Activated CD4-positive, alpha-beta T cell treated with anti-CD3 and anti-CD28 coated beads, Interleukin-2, amount 50 U/mL, for 16 hours (primary cell): ENCODE results near the gene MBNL2.

Experiments
- DNase-seq: peaks from one replicate; pipeline ENCODE4 v3.0.0-alpha.2; 2020

The MBNL2 gene

DNA sequence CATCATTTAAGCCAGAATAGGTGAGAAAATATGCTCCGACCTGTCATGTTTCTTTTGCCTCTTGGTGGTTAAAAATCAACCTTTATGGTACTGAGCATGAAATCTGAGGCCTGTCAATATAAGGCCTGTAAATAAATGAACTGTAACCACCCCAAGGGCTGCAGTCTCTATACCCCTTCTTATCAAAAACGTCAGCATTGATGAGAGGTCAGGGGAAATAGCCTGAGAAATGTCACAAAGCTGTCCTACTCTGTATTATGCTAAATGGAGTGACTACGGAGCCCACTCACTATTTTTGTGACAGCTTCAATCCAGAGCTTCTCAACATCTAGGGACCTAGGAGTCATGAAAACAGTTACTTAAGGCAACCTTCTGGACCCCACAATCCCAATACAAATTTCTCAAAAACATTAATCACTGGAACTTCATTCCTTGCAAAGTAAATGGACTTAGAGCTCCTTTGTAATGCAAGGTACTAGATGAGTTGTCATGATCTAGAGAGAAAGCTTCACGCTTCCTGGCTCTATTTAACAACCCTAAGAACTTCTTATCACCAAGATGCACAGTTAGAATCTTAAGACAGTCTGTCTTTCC is 209.1 kb downstream of the MBNL2 start:
- no peak for DNase-seq

DNA sequence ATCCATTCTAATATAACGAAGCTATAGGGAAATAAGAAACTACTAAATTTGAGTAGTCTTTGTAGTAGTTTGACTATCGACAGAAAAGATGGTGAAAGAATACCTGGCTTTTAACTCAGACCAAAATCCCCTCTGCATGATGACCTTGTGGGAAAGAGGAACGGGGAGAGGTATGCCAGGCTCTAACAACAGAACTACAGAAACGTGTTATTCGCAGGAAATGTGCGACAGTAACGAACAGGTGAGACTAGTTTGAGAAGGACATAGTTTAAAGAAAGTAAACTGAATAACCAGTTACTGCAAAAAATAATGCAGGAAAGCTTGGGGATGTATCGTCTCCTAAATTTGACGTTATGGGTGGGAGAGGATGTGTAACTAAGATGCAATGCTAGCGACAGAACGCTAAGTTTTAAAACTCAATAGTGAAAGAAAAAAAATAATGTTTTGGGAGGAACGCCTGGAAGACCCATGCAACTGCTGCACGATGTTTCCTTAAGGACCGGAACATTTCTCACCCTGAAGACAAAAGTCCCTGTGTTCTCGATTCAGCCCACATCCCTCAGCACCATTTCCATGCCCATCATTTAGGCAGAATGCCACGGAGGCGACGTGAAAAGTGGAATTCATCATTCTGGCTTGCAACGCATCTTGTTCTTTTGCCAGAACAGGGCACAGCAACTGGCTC is 210.2 kb downstream of the MBNL2 start:
- no peak for DNase-seq

DNA sequence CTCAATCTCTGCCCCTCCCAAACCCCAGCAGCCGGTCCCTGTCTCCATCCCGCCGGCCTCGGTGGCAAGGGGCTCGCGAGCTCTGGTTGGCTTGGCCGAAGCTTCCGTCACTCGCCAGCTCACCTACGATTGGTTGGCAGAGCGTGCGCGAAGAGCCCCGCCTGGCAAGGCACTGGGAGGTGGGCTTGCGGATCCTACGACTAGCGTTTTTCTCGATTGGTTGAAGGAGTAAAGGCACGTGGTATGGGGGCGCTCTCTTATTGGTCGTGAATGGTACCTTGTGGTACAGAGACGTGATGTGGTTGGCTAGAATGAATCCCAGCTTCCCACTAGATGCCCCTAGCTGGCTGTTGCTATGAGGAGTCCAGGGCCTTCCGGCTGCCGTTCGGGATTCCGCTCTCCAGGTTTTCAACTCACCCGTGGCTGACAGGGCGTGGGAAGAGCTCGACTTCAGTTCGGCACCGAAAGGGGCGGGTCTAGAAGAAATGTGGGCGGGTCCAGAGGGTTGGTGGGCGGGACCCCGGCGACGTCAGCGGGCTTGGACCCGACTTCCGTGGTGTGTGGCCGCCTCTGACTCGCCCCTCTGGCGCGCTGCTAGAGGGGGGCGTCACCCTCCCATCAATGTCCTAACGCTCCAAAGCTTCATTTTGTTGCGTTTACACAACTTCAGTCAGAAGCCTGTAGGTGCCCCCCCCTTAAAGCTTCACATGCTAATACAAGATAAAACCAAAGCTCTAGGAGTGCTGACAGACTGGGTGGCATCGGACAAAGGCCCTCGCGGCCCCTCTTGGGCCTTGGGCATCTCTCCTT is 211.0 kb downstream of the MBNL2 start:
- peak; percentile 99 for DNase-seq

DNA sequence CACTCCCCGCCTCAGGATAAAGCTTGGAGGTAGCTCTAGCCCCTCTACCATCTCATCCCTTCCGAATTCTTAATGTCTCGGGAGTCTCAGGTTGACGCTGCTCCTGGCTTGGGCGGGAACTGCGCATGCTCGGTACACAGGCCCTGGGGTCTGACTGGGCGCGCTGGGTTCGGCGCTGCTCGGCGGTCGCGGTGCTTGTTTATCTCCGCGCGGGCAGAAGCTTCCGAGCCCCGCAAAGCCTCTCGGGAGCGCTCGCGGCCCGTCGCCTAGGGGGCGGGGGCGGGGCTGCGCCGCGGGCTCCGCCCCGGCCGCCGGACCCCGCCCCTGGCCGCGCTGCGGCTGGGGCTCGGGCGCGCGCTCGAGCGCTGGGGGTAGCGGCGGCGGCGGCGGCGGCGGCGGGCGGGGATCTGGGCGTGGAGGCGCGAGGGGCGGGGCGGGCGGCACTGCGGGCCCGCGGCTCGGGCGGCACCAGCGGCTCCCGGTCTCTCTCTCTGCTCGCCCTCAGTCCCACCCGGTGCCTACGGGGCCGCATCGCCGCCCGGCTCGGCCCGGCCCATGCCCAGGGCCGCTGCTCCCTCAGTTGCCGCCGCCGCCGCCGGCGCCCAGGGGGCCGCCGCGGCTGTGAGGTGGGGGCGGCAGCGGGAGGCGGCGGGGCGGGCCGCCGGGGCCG is 211.7 kb downstream of the MBNL2 start, which contains the start of gene RAP2A:
Gene RAP2A (plus strand): TSS at position 443 of the 670 bp plus-strand sequence. CDS start 302 bp downstream, outside the sequence.
- DNase-seq: peak; percentile 92

DNA sequence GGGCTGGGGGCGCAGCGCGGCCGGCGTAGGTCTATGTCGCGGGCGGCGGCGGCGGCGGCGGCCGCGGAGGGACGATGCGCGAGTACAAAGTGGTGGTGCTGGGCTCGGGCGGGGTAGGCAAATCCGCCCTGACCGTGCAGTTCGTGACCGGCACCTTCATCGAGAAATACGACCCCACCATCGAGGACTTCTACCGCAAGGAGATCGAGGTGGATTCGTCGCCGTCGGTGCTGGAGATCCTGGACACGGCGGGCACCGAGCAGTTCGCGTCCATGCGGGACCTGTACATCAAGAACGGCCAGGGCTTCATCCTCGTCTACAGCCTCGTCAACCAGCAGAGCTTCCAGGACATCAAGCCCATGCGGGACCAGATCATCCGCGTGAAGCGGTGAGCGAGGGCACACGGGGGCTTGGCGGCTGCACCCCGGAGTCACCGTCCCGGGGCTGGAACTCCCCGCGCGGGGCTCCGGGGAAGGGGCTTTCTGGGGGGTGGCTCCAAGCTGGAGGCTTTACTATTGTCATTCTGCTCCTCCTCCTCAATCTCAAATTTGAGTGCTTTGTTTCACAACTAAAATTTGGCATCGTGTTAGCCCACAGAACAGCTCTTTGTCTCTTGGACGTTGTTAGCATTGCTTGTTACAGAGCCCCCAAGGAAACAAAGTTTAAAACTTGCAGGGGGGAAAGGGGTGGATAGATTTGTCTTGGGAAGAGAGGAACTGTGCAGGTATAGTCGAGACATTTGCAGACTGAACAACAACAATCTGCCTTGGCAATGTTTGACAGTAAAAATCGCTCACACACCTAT is 212.5 kb downstream of the MBNL2 start:
- peak; percentile 27 for DNase-seq

DNA sequence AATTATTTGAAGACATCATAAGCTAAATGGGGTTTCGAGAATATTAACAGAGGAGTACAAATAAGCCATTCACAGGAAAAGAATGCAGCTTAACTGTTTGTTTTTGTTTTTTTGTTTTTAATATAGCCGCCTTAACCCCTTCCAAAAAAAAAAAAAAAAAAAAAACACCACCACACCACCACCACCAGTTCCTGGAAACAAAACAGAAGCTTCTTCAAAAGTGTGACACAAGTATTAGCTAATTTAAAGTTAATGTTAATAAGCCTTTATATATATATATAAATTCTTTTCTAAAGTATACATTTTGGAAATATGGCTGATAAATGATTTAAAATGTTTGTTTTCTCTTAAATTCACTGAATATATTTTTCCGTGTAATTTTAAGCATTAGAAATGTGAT is 213.2 kb downstream of the MBNL2 start:
- no peak for DNase-seq

DNA sequence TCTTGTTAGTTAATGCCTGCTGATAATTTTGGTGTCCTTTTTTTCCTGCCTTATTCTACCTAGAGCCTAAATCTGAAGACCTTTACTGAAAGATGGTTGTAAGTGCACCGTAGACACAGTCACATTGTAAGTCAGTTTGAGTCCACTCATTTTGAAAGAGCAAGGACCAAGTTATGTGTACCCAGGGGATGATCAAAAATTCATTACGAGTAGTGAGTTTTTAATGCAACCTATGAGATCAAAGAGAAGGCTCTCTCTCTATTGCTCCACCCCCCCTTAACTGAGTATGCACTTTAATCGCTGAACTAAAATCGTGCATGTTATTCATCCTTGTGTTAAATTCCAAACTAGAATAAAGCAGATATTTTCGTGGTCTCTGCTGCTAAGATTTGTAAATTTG is 213.7 kb downstream of the MBNL2 start:
- peak; percentile 79 for DNase-seq

DNA sequence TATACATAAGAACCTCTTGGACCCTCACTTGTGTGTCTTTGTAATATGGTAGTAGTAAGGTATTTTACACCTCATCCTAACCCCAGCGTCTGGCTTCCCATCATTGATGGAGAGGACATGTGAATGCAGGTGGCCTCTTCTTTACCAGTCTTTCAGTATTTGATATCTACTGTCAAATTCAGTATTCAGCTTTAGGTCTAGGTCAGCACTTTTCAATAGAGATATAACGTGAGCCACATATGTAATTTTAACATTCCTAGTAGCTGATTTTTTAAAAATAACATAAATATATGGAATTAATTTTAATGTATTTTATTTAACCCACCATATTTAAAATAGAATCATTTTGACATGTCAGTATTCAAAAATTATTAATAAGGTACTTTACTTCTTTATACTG is 214.7 kb downstream of the MBNL2 start:
- no peak for DNase-seq

DNA sequence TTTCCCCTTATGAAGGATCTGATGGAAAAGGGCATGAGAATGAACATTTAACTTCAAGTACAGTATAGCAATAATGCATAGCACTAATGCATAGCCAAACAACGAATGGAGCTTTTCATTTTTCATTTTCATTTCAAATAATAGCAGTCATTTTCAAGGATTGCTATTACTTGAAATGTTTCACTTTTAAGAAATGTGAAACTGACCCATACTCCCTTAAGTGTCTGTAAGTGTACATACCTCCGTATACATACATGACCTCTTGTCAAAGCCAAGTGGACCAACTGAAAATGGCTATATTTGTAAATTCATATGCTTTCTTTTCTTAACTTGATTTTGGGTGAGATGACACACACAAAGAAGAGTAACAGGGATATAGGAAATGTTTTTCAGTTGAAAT is 215.6 kb downstream of the MBNL2 start:
- DNase-seq: no peak

DNA sequence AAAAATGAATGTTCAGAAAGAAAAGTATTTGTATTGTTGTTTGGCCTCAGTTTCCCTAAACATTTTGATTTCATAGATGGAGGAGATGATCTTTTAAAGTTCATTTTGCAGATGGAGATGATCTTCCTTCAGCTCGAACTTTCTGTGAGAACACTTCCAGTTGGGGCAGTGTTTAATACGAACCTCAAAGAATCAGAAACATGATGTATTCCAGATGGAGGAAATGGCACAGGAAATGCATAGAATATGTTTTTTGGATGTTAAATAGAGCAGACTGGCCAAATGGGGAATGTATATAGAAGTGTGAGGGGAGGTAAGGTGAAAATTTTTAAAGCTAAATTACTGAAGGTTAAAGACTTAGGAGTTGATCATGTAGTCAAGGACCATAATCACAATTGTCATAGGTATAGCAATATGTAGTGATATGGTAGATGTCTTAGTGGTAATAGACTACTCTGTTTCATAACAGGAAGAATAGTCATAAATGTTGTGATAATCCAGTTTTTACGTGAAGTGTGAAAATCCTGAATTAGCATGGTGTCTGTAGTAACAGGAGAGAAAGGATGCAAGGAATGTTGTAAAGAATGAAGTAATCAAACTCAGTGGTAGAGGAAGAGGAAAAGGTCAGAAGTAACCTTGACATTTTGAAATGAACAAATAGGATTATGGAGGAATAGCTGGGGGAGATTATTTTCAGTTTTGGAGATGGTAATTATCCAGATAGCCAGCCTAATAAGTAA is 216.9 kb downstream of the MBNL2 start:
- no peak for DNase-seq

DNA sequence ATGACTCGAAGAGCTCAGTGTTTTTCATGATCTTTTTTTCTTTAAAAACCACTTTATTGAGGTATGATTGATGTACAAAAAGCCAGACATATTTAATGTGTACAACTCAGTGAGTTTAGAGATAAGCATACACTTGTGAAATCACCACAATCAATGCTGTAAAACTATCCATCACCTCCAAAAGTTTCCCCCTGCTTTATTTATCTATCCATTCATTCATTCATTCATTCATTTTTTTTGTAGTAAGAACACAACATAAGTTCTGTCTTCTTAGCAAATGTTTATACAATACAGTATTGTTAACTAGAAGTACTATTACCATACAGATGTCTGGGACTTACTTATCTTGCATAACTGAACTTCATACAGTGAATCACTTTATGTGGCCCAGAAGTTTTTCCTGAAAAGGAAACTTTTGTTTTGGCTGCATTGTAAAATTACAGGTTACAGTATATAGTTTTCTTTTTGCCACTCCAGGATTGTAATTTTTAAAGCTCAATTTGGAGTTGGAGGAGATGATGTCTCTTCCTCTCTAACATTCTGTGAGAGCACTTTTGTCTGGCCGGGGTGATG is 218.6 kb downstream of the MBNL2 start:
- no peak for DNase-seq

DNA sequence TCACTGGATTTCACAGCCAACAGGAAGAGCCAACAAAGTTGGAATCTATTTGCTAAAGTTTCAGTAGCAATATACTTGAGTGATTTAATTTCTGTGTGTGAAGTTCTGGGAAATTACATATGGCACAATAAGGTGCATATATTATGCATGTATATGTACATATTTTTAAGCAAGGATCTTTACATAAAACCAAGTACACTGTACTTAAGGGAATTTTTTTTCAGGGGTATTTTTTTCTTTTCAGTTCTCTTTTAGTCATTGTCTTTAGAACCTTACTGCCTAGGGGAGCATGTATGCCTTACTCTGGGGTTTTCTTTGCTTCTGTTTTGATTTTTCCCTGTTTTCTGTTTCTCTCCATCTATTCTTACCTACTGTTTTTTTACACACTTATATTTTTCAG is 219.2 kb downstream of the MBNL2 start:
- DNase-seq: no peak
